Adrenal gland (tissue), 5 donors: ENCODE data around the gene CCDC192.

ENCODE experiments used
- CTCF ChIP-seq, 6 experiments: fragments of 450-650 bp in 4 of 6; fragments of 200-600 bp in 2 of 6; sonication (generic) in 1 of 6; IDR thresholded peaks; 1 replicate in 5 of 6; 2 replicates in 1 of 6; pipeline versions ENCODE4 v1.5.1 to v1.8.0; 2016 to 2021; ENCODE audit warnings: antibody characterized with exemption in 6 of 6, mild to moderate bottlenecking in 2 of 6, moderate library complexity in 1 of 6
- POLR2A ChIP-seq, 2 donors: fragments of 450-650 bp; IDR thresholded peaks; one replicate each; pipeline ENCODE4 v1.6.1; 2017; ENCODE audit warnings: antibody characterized with exemption in 2 of 2, mild to moderate bottlenecking in 2 of 2, moderate library complexity in 1 of 2
- donor health status: DM: no; HTN: no; CAD: no.

DNA sequence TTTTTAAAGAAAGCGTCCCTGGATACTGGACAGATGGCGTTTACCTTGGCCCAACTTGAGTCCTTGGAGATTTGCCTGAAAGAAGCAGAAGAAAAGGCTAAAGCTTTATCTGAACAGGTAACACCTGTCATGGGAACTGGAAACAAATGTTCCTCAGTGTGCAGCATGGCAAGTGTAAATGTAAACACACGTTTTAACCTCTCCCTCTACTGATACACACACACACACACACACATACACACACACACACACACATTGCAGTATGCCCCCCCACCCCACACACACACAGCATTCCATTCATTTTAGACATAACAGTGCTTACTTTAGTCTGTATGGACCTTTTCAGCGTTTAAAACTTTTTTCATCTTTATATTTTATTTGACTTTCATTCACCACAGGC, 51.1 kb downstream of the CCDC192 start:
- TF ChIP-seq POLR2A (IDR thresholded peaks at IDR 0.05) (no peak), CTCF (IDR thresholded peaks at IDR 0.05) (no peak)
